ENCODE data around the gene NPFFR1.

GRCh38 chr10:70281609-70282008, 2.2 kb downstream of the NPFFR1 start:
- TF ChIP-seq POLR2AphosphoS5 (IDR thresholded peaks at IDR 0.05; ENCODE audit: low read depth) (no peak), CTCF (IDR thresholded peaks at IDR 0.05; ENCODE audit: insufficient read depth, low read length) (no peak), GABPA (IDR thresholded peaks at IDR 0.05; ENCODE audit: low read depth) (no peak), REST (IDR thresholded peaks at IDR 0.05; ENCODE audit: insufficient replicate concordance, low read depth) (no peak), SPI1 (IDR thresholded peaks at IDR 0.05; ENCODE audit: borderline replicate concordance, low read depth) (no peak)
